Germinal center (tissue), 1 donor: ENCODE results near the gene AHRR.

Source experiments
- DNase-seq: peaks from one replicate; pipeline ENCODE4 v3.0.0; 2012; ENCODE audit warnings: mixed read lengths, low spot score

Gene AHRR

DNA sequence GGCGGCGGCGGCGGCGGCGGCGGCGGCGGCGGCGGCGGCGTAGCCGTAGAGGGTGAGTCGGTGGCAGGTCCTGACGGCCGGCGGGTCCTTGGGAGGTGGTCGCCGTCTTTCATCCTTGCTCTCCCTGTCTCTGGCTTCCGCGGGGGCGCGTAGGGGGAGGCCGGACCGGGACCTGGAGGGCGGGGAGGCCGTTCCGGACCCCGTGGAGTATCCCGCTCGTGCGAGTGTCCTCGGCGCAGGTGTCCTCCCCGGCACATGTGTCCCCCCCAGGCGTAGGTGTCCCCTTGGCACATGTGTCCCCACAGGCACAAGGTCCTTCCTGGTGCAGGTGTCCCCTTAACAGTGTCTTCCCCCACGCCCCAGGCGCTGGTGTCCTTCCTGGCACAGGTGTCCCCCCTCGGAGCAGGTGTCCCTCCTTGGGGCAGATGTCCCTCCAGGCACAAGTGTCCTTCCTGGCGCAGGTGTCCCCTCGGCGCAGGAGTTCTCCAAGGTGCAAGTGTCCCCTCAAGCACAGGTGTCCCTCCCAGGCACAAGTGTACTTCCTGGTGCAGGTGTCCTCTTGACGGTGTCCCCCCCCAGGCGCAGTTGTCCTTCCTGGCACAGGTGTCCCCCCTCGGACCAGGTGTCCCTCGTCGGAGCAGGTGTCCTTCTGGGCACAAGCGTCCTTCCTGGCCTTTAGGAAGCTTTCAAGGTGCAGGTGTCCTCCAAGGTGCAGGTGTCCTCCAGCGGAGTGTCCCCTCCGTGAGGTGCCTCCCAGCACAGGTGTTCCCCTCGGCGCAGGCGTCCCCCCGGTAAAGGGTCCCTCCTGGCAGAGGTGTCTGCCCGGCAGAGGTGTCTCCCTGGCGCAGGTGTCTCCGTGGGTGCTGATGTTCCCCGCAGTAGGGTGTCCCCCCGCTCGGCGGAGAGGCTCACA lies 122.0 kb downstream of the AHRR start:
- no peak for DNase-seq

DNA sequence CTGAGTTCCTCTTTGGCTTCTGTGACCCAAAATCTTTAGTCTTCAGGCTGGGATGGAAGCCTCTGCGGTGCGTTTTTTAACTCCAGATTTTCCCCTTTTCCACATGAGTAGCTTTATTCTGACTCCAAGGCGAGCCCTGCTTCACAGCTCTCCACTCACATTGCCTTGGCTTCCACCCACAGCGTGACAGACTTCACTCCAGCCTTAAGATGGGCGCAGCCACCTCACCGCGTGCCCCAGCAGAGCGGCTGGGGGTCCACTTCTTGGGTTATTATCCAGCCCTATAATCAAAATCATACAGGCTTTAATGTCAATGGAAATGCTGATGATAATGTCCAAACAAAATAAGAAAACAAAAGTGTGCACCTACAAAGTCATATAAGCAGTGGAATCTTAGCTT lies 122.7 kb downstream of the AHRR start:
- DNase-seq, result no peak

DNA sequence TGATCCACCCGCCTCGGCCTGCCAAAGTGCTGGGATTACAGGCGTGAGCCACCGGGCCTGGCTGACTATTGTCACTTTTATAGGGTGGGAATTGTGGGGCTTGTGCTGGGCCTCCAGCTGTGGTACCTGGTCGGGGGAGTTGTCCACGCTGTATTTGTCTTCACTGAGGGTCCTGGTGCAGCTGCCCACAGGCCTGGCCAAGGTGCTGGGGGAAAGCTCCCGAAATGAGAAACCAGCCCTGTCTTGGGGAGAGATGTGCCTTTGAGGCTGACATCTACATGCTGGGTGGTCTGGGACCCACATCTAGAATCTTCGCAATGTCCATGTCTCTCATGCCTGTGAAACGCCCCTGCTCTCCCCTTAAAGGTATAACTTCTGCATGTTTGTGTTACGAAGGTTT lies 124.1 kb downstream of the AHRR start:
- DNase-seq, result no peak

DNA sequence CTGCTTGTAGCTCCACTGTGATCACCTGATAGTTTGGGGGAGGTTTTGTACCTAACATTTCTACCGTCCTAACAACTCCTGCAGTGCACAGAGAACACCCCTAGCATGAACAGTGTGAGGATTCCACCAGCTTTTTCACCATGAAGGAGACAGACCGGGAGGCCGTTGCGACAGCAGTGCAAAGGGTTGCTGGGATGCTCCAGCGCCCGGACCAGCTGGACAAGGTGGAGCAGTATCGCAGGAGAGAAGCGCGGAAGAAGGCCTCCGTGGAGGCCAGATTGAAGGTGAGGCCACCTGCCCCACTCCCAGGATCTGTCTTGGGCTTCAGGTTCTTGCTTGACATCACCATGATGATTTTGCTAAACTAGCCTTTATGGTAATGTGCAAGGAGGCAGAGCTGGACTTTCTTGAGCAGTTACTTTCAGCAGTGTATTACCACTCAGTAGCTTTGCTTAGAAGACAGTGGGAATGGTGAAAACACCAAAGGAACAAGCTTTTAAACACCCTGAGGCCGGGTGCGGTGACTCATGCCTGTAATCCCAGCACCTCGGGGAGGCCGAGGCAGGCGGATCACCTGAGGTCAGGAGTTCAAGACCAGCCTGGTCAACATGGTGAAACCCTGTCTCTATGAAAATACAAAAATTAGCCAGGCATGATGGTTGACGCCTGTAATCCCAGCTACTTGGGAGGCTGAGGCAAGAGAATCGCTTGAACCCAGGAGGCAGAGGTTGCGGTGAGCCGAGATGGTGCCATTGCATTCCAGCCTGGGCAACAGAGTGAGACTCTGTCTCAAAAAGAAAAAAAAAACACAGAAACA lies 124.8 kb downstream of the AHRR start:
- no peak for DNase-seq

DNA sequence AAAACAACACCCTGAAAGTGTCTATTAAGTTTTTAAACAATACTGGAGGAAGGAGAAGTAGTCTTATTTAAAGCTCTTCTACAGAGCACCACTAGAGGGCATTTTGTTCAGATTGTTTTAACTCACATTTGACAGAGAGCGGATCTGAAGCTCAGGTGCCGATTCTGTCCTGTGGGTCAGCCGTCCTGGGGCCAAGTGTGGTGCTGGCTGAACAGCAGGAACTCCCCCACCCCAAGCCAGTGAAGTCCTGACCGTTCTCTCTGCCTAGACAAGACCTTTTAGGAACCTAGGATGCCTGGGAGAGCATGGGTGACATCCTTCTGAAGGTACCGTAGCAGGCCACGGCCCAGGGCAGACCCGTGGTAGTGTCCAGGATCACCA lies 125.4 kb downstream of the AHRR start:
- peak; percentile 69 for DNase-seq

DNA sequence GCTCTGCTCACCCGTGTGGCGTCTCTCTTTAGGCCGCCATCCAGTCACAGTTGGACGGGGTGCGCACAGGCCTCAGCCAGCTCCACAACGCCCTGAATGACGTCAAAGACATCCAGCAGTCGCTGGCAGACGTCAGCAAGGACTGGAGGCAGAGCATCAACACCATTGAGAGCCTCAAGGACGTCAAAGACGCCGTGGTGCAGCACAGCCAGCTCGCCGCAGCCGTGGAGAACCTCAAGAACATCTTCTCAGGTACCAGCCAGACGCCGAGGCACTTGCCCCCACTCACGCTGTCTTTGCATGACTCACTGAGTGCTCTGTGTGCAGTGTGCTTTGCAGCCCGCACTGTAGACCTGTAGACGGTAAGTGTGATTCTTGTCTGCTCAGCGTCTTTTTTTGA lies 126.0 kb downstream of the AHRR start:
- DNase-seq, result no peak

DNA sequence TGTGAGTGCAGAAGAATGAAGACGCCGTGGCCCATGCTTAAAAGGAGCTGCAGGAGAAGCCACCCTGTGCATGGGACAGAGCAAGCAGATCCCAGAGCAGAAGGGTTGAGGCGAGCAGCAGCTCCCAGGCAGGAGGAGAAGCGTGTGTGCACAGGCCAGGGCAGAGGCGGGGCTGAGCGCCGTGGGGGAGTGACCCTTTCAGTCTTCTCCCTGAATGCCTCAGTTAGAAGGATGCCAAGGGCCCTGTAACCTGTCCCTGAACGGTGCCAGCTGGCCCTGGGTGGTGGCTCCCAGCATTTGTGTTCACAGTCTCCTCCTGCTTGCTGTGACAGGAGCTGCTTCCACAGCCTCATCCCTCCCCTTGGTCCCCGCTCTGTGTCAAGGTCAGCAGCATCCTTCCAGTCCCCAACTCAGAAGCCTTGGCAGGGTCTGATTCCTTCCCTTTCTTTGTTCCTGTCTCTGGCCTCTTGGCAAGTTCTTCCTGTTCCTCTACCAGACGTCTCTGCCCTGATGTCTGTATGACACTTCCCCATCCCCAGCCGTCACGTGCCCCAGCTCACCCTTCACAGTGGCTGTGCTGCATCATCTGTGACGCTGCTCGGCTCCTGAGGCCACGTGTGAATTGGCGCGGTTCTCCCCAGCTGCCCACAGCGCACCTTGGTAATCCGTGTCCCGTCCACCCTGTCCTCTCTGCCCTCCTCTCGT lies 126.7 kb downstream of the AHRR start:
- no peak for DNase-seq

DNA sequence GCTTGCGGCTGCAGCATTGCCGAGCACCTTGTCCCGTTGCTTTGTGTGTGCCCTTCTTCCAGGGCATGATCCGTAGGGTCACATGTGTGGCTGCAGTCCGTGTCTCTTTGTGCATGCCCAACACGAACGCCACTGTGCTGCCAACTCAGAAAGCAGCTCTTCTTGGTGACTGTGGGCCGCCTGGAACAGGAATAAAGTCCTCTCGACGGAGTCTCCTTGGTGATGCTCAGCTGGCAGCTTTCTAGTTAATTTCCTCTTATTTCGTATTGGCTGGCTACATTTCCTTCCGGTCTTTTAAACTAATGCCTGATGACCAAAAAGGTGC lies 127.2 kb downstream of the AHRR start:
- DNase-seq, result no peak

DNA sequence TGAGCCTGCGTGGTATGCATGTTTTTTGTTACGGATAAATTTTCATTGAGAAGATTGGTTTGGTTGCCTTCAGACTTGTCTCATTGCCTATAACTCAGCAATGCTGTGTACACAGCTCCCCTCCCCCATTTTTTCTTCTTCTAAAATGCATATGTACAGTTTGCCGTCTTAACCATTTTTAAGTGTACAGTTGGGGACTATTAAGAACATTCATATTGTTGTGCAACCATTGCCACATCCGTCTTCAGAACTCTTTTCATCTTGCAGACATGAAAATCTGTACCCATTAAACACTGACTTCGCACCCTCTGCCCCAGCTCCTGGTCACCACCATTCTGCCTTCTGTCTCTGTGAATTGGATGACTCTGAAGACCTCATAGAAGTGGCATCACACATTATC lies 127.6 kb downstream of the AHRR start:
- DNase-seq, result no peak

DNA sequence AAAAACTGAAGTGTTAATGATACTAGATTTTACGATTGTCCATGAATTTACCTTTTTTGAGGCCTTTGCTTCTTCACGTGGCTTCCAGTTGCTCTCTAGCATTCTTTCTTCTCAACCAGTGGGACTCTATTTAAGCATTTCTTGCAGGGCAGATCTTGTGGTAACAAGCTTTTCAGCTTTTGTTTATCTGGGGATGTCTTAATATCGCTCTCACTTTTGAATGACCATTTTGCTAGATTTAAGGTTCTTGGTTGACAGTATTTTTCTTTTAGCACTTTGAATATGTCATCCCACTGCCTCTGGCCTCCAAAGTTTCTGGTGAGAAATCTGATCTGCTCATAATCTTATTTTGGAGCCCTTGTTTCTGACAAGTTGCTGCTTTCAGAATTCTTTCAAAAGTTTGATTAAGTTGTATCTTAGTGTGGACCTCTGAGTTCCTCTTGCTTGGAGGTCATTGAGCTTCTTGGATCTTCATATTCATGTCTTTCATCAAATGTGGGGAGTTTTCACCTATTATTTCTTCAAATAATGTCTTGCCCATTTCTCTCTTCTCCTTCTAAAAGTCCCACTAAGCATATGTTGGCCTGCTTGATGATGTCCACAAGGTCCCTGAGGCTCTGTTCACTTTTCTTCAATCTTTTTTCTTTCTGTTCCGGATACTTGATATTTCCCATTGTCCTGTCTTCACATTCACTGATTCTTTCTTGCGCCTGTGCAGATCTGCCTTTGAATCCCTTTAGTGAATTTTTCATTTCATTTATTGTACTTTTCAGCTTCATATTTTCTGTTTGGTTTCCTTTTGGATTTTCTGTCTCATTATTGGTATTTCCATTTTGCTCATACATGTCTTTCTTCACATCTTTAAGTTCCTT lies 130.3 kb downstream of the AHRR start:
- no peak for DNase-seq

DNA sequence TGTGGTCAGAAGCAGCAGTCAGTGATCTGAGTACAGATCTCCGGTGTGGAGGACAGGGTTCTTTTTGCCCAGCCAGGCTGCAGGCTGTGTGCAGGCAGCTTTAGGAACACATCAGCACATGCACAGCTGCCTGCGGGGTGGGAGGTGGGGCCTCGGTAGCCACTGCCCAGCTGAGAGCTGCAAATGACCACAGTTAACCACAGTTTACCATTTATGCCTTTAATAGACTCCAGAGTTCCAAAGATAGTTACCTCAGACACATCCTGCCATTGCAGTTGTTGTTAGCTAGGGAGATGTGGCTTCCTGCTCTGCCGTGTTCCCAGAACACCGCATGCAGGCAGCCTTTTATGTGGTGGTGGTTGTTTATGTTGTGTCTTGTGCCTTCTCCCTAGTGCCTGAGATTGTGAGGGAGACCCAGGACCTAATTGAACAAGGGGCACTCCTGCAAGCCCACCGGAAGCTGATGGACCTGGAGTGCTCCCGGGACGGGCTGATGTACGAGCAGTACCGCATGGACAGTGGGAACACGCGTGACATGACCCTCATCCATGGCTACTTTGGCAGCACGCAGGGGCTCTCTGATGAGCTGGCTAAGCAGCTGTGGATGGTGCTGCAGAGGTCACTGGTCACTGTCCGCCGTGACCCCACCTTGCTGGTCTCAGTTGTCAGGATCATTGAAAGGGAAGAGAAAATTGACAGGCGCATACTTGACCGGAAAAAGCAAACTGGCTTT lies 131.6 kb downstream of the AHRR start:
- no peak for DNase-seq

DNA sequence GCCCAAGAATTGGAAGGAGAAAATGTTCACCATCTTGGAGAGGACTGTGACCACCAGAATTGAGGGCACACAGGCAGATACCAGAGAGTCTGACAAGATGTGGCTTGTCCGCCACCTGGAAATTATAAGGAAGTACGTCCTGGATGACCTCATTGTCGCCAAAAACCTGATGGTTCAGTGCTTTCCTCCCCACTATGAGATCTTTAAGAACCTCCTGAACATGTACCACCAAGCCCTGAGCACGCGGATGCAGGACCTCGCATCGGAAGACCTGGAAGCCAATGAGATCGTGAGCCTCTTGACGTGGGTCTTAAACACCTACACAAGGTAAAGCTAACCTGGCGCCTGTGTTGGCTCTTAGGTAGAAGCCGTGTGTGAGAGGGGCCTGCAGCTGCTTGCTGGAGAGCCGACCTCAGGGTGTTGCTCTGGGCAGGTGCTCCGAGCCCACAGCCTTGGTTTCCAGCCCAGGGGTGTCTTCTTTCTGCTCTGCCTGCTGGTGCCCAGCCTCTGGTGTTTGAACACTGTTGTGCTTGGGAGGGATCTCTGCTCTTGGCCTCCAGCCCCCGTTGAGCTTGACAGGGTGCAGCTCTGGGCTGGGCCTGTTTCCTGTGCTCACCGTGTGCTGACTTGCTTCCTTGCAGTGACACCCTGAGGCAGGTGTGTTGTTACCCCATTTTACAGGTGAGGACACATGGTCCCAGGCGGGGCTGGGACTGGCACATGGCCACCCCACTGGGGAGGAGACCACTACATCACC lies 132.4 kb downstream of the AHRR start:
- no peak for DNase-seq

DNA sequence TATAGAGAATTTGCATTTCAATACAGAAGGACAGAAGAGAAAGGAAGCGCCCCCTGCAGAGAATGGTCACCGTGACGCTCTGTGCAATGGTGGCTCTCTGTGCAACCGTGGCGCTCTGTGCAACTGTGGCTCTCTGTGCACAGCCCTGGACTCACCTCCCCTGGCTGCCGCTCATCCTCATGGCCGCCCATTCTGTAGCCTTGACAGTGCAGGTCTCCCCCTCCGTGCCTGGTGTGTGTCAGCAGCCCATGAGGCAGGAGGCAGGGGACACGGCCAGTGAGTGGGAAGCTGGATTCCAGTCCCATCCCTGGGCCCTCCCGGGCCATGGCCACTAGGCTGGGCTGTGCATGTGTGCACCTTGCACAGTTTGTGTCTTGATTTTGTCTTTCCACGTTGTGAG lies 133.4 kb downstream of the AHRR start:
- DNase-seq, result no peak

DNA sequence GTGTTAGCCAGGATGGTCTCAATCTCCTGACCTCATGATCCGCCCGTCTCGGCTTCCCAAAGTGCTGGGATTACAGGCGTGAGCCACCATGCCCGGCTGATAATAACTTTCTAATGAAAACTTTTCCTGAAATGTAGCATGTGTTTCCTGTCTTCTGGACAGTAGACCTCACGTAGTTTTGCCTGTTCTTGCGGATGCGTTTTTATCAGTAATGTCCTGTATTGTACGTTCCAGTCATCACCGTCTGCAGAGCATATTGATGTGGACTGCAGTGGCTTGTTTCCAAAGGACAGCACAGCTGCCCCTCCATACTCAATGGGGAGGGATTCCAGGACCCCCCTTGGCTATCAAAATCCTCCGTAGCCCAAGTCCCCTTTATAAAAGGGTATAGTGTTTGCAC lies 134.3 kb downstream of the AHRR start:
- DNase-seq, result no peak

DNA sequence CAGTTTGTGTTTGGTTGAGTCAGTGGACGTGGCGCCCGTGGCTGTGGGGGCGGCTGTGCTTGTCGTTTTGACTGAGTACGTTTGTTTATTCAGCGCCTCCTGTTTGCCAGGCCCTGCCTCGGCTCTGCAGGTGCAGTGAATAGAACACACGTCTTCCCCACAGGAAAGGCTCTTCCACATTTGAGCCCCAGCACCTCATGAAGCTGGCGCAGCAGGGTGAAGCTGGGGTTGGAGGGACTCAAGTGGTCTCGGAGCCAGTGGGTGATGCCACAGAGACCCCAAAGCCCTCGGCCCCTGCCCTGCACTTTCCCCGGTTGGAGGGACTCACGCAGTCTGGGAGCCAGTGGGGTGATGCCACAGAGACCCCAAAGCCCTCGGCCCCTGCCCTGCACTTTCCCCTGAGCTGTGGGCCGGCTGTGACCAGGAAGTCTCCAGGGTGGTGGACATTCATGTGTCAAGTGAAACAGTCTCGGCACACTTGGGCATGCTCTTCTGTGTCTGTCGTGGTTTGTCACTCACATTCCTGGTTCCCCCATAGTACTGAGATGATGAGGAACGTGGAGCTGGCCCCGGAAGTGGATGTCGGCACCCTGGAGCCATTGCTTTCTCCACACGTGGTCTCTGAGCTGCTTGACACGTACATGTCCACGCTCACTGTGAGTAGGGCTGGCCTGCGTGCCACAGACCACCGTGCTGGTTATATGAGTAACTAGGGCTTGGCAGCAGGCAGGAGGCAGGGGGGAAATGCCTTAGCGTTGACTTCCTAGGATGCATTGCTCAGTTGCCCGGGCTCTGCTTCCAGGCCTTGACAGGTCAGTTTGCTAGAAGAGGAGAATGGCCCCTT lies 135.1 kb downstream of the AHRR start:
- DNase-seq, result no peak

DNA sequence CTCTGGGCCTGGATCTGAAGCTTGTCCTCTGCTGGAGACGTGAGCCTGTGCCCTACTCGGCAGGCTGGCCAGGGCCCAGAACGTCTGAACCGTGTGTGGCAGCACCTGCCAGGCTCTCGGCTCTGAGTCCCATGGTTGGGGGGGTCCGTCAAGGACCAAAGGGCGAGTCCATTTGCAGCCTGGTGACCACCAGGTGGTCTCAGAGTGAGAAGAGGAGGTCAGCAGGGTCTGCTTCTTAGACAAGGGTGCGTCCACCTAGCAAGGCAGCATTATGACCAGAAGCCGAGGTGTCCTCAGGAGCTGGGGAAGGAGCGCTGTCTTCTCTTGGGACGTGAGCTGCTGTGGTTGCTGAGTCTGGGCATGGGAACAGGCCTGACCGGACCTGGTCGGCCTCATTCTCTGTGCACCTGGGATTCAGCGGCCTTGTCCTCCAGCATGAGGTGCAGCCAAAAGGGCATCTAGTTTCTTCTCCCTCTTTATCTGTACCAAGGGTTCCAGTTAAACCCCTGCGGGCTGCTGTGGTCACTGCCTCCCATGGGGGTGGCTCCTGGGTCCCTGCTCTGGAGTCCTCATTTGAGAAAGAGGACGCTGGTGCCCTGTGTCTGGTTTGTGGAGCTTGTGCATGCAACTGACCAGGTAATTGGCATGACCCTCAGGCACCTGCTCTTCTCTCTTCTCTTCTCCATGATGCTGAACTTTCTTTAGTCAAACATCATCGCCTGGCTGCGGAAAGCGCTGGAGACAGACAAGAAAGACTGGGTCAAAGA lies 135.9 kb downstream of the AHRR start:
- DNase-seq, result no peak

DNA sequence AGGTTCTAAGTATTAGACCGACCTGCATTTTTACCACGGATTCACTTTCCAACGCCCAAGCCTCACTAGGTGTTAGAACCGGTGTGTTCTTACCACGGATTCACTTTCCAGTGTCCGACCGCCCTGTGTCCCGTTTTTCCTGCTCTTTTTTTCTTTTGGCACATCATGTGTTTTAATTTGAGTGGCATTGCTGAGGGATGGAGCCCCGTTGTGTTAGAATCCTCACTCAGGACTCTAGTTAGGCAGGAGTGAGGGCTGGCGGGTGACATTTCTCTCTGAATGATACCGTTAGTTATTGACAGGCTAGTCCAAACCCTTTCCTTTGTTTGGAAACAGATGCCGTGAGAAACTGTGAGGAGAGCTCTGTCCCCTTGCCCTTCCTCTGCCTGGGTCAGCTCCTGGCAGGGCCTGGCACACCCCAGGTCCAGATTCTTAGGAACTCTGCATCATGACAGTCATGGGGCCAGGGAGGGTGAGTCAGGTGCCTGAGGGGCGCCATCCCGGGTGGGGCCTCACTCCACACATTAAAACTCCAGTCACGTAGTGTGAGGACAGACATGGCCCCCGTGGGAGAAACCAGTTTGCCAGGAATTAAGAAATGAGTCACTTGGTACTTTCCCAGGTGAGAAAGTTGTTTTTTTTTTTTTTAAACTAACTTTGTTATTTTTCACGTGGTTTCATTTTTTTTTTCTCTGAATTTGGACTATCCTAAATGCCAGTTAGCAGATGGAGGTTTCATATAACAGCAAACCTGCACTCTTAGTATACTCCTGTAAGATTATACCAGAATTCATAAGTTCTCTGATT lies 137.2 kb downstream of the AHRR start:
- DNase-seq, result no peak
